HG03039 (cell line): ENCODE results near the gene AKAP9.
"Not testable (repeated sequence)": the region's sequence is repeated elsewhere in the genome, so short reads cannot be mapped to it uniquely, and the experiment has no call there.

ENCODE experiments used
- ATAC-seq: cut with Tn5 transposase; IDR thresholded peaks from one replicate; pipeline ENCODE4 v1.9.1; 2021; ENCODE audit warnings: mild to moderate bottlenecking, moderate library complexity; ENCODE audit not compliant: unreplicated experiment

AKAP9 gene

DNA sequence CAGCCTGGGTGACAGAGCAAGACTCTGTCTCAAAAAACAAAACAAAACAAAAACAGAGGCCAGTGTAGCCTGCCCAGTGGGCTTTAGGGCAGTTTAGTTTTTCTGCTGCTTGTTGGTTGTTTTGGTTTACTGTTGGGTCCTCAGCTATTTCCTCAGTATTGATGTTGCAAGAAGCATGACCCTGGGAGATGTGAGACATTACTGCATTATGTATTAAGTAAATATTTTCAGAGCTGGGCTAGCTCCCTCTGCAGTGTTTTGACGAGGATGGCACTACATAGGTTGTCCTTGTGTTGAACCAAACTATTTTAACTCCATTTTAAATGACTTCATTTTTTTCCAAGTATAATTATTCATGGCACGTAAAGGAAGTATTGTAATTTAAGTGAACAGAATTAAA is 4.8 kb downstream of the AKAP9 start:
- ATAC-seq: no peak

DNA sequence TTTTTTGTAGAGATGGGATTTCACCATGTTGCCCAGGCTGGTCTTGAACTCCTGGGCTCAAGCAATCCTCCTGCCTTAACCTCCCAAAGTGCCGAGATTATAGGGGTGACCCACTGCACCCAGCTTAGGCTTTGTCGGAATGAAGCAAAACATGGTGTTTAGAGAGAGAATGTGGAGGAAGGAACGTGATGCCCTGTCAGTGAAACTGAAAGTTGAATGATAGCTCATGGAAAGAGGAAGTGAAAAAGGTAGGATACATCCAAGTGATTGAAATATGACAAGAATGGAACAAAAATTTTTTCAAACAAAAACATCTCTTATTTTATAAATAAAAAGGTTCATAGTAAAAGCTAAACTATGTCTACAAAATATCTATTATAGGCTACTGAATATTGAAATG is 5.9 kb downstream of the AKAP9 start:
- ATAC-seq: no peak

DNA sequence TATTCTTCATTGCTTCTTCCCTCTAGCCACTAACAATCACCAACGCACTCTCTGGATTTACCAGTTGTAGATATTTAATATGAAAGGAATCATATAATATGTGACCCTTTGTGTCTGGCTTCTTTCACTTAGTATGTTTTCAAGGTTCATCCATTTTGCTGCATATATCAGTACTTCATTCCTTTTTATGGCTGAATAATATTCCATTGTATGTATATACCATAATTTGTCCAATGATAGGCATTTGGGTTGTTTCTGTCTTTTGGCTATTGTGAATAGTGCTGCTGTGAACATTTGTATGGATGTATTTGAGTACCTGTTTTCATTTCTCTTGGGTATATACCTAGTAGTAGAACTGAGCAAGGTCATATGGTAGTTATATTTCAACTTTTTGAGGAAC is 7.3 kb downstream of the AKAP9 start:
- no peak for ATAC-seq

DNA sequence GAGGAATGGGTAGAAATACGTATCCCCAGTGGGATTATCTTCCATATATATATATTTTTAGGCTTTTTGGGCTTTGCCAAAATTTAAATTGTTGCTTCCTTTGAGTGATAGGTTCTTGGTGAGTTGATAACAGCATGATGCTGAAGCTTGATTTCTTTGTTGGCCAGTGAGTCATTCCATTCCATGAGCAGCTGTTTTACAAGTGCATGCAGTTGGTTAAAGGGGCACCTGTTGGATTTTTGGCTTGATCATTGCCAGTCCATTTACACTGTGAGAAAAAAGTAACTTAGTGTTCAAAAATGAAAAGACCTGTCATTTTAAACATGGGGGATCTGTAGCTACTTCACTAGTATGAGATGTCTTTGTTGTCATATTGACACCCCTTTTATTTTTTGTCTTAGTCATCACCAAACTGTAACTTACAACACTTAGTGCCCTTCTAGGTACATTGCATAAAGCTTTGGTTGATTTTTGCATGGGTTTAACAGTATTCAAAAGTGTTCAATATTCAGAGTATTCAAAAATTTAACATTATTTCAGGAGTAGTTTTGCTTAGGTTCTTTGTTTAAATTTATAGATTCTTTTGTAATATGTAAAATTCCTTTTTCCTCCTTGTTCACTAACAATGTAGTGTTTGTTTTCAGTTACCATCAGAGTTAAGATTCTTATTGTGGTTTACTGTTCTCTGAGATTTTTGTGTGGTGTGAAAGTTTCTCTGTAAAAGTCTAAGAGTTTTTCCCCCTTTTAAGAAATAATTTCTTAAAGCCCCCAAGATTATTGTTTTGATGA is 8.8 kb downstream of the AKAP9 start:
- ATAC-seq: peak; percentile 46

DNA sequence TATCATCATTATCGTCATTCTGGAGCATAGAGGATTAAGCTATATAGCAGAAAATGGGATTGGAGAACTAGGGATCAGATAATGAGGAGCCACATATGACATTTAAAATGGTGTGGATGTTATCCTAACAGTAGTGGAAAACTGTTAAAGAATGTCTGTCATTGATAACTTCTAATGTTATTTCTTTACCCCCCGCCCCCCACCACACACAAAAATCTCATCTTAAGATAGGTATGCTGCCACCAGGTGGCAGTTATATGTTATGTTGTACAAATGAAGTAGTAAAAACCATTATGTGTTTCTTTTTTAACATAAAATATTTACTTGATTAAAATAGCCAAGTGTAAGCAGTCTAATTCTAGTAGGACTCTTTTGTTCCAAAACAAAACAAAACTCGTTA is 13.0 kb downstream of the AKAP9 start:
- ATAC-seq: no peak

DNA sequence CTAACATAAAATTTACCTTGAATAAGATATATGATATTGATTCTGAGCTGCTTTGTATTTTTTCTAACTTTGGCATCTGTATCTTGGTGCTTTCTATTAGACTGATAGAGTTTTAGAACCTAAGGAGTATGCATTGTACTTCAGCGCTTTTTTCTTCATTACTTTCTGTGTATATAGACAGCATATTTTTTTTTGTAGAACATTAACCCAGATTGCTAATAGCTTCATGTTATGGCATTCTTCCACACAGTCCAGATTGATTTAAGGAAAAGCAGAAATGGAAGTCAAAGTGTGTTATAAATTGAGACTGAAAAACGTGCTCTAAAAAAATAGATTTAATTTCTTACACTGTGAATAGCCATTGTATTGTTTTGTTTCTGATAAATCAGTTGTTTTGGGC is 15.8 kb downstream of the AKAP9 start:
- not testable (repeated sequence) for ATAC-seq

DNA sequence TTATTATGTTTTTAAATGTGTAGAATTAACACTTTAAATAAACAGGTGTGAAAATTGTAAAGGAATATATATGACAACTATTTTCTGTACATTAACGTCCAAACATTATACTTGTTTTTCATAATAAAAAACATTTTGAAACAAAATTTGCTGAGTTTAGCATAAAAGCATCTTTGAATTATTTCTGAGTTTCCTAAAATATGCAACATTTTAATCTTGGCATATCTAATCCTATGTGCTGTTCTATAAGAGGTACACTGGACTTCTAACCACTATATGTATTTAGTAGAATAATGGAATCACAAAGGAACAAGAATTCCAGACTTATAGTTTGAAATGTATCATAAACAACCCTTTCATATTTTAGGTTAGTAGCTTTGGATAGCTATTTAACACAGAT is 16.6 kb downstream of the AKAP9 start:
- ATAC-seq: no peak

DNA sequence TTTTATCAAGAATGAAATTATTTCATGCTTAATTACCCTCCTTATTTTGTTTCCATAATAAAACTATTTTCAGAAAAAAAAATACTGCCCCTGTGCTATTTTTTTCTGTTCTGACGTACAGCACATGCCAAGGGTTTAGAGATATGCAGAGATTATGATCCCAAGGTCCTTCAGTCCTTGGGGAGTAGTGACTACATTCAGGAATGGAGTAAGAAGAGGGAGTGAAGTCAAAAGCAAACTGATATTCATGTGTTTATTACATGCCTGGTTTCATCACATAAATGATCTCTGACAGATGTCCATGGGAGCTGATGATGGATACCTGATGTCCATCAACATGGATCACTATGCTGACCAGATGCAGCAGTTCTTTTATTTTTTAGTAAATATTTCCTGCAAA is 17.2 kb downstream of the AKAP9 start:
- ATAC-seq: no peak

DNA sequence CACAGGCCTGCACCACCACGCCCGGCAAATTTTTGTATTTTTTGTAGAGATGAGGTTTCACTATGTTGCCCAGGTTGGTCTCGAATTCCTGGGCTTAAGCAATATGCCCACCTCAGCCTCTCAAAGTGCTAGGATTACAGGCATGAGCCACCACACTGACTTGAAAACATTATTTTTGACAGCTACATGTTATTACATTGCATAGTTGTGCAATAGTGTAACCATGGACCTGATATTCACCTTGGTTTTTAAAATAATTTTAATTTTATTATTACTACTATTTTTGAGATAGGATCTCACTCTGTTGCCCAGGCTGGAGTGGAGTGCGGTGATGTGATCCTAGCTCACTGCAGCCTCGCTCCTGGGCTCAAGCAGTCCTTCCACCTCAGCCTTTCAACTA is 18.4 kb downstream of the AKAP9 start:
- ATAC-seq: no peak

DNA sequence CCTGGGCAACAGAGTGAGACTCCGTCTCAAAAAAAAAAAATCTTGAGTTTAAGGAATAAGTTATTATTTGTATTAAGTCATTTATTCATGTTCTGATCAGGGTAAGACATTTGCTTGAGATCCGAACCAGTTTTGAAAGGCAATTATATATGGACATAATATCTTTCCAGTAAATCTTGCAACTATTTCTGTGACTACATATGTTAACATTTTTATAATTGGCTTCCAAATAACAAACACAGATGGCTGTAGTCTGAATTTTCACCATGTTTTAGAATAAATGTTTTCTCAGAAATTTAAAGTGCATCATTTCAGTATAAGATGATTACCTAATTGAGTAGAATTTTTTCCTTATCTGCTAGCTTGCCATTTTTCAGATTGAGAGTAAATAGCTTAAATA is 21.2 kb downstream of the AKAP9 start:
- ATAC-seq: no peak

DNA sequence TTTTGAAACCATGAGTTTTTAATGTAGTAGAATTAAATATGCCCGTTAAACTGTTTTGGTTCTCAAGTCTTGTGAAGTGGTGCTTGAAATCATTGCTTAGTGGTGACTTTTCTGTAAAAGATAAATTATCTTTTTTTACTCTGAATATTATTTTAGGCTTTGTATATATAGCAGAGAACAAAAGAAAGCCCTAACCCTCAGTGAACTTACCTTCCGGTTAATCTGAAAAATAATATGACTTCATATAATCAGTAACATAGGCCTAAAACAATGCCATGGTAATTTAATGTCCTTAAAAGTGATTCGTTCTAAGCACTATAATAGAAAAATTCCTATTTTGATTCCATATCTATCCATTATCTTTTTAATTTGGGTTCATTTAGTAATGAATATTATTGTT is 21.8 kb downstream of the AKAP9 start:
- ATAC-seq: no peak

DNA sequence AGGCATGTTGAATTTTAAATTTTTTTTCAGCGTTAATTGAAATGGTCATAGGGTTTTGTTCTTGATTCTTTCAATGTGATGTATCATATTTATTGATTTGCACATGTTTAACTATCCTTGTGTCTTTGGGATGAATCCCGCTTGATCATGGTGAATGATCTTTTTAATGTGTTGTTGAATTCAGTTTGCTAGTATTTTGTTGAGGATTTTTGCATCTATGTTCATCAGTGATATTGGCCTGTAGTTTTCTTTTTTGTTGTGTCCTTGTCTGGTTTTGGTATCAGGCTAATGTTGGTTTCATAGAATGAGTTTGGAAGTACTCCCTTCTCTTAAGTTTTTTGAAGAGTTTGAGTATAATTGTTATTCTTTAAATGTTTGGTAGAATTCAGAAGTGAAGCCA is 26.9 kb downstream of the AKAP9 start:
- not testable (repeated sequence) for ATAC-seq

DNA sequence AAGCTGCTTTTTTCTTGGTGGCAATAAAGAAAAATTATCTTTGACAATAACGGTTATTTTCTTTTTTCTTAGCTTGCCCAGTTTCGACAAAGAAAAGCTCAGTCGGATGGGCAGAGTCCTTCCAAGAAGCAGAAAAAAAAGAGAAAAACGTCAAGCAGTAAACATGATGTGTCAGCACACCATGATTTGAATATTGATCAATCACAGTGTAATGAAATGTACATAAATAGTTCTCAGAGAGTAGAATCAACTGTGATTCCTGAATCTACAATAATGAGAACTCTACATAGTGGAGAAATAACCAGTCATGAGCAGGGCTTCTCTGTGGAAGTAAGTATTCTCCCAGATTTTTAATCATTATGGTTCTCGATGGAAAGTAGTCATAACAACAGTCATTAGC is 33.0 kb downstream of the AKAP9 start:
- no peak for ATAC-seq

DNA sequence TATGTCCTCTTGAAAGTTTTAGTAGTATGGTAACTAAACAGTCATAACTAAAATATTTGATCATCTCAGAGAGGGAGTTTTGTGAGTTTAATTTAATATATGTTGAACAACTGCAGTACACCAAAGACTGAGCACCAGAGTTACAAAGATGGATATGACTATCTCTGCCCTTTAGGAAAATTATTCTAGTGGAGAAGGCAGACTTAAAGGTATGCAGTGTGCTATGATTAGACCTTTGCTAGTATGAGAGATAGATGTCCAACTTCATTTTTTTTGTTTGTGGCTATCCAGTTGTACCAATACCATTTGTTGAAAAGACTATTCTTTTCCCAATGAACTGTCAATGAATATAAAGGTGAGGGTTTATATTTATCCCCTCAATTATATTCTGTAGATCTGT is 33.4 kb downstream of the AKAP9 start:
- no peak for ATAC-seq

DNA sequence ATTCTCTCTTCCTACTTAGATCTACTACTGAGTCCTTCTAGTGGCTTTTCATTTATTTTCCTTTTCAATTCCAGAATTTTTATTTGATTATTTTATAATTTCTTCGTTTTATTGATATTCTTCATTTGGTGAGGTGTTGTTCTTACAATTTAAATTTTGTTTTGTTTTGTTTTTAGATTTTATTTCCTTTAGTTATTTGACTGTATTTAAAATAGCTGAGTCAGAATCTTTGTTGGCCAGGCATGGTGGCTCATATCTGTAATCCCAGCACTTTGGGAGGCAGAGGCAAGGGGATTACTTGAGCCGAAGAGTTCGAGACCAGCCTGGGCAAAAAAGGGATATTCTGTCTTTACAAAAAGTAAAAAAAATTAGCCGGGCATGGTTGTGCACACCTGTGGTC is 36.1 kb downstream of the AKAP9 start:
- no peak for ATAC-seq

DNA sequence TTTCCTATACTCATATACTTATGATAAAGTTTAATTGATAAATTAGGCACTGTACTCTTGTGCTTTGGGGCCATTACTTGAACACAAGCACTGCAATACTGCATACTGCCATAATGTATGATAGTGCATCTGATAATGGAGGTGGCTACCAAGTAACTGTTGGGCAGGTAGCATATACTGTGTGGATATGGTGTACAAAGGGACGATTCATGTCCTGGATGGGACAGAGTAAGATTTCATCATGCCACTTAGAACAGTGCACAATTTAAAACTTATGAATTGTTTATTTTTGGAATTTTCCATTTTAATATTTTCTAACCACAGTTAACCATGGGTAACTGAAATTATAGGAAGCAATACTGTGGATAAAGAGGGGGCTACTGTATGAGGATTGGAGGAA is 38.9 kb downstream of the AKAP9 start:
- ATAC-seq: no peak

DNA sequence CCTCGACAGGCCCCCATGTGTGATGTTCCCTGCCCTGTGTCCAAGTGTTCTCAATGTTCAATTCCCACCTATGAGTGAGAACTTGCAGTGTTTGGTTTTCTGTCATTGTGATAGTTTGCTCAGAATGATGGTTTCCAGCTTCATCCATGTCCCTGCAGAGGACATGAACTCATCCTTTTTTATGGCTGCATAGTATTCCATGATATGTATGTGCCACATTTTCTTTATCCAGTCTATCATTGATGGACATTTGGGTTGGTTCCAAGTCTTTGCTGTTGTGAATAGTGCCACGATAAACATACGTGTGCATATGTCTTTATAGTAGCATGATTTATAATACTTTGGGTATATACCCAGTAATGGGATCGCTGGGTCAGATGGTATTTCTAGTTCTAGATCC is 41.7 kb downstream of the AKAP9 start:
- not testable (repeated sequence) for ATAC-seq

DNA sequence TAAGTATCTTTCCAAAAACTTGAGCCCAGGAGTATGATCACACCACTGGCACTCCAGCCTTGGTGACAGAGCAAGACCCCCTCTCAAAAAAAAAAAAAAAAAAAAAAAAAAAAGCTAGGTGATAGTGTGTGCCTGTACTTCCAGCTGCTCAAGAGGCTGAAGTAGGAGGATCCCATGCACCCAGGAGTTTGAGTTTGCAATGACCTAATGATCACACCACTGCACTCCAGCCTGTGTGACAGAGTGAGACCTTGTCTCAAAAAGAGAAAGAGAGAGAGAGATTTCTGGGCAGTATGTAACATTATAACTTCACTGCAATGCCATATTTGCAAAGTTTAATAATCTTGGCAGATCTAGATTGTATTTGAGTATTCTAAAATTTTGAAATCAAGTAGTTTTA is 47.6 kb downstream of the AKAP9 start:
- no peak for ATAC-seq

DNA sequence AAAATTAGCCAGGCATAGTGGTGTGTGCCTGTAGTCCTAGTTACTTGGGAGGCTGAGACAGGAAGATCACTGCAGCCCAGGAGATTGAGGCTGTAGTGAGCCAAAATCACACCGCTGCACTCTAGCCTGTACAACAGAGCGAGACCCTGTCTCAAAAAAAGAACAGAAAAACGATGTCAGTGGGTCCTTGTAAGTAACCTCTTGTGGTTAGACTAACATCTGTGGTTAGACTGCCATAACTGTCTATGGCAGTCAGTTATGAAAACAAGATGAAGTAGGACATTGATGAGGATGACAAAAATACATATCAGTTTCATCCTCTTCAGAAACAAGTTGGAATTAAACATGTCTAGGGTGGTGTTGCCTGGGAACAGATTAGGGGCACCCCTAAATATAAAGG is 53.3 kb downstream of the AKAP9 start:
- no peak for ATAC-seq

DNA sequence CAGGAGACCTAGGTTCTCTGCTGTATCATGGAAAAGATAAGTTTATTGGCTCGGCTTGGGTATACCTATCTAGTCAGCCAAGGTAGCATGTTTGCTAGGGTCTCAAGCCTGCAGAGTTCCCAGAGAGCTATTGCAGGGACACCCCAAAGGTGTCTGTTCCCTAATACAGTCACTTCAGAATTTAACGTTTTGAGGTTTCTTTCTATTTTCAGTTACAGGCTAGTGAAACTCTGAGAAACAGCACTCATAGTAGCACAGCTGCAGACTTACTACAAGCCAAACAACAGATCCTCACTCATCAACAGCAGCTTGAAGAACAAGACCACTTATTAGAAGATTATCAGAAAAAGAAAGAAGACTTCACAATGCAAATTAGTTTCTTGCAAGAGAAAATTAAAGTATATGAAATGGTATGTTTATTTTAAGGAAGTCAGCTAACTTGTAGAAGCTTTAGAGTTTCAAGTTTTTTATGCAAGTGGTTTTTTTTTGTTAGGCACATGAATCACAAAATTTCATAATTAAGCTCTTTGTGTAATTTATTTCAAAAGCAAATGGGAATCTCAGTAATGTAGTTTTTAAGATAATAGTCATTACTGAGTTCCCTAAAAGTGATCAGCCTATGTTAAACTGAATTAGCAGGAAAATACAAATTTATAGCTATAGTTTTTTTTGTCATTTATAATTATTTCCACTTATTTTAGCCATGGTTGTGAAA is 54.9 kb downstream of the AKAP9 start:
- ATAC-seq: peak; percentile 90

DNA sequence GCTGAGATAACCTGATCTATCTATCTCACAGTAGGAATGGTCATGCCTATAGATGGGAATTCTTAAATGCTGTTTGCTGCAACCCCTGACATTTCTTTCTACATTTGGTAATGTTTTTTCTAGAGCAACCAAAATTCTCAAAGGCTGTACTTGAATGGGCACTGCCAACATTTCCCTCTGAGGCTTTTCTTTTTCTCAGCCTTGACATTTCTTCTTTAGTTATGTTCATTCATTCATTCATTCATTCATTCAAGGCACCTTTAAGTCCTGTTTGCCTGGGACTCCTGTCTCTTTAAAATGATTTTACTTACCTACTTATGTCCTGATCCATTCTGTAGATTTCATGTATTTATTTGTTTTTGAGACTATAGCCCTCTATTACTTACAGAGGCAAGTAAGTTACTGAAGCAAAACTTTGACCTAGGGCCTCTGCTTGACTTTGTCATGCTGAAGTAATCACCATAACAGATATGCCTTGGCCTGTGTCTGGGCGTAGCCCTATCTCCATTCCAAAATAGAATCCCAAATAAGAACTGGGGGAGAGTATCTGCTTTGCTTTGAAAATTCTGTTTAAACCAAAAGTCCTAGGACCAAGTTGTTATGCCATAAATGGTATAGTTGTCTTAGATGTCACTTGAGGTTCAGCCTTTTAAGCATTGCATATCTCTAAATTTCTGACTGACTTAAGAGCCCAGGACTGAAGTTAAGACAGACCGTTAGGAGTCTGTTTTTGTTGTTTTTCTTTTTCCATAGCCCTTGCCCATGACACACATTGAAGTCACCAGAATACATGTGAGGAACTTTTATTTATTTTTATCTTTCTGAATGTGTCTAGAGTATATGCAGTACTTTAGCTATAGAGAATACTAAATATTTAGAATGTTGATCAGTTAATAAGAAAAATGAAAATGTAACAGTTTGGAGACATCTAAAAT is 59.2 kb downstream of the AKAP9 start:
- no peak for ATAC-seq

DNA sequence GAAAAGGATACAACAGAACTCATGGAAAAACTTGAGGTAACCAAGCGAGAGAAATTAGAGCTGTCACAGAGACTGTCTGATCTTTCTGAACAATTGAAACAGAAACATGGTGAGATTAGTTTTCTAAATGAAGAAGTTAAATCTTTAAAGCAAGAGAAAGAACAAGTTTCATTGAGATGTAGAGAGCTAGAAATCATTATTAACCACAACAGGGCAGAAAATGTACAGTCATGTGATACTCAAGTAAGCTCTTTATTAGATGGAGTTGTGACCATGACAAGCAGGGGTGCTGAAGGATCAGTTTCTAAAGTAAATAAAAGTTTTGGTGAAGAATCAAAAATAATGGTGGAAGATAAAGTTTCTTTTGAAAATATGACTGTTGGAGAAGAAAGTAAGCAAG is 62.1 kb downstream of the AKAP9 start:
- ATAC-seq: no peak
